Keratinocyte (primary cell): ENCODE results near the gene RNU6-9.

ENCODE experiments used
- CTCF ChIP-seq, 3 experiments: IDR thresholded peaks in 1 of 3; conservative IDR thresholded peaks in 1 of 3; optimal IDR thresholded peaks in 1 of 3; 2 replicates in 2 of 3; 3 replicates in 1 of 3; pipeline versions ENCODE3 to v1.5.1; 2011; ENCODE audit warnings: low read length in 3 of 3, mild to moderate bottlenecking in 3 of 3, moderate library complexity in 2 of 3, control low read depth in 1 of 3, inconsistent platforms in 1 of 3; ENCODE audit not compliant: insufficient read depth in 2 of 3; ENCODE audit errors: extremely low read depth in 1 of 3
- EZH2 ChIP-seq: IDR thresholded peaks from one replicate; pipeline ENCODE4 v1.6.1; 2012; ENCODE audit warnings: inconsistent platforms, mild to moderate bottlenecking, low read length, moderate library complexity

- TF ChIP-seq CTCF (optimal IDR thresholded peaks at IDR 0.05 in 1 of 3, IDR thresholded peaks at IDR 0.05 in 1 of 3, conservative IDR thresholded peaks at IDR 0.05 in 1 of 3; ENCODE audit: extremely low read depth in 1 of 3, insufficient read depth in 2 of 3, low read length in 3 of 3) (no peak), EZH2 (no peak)
These were observed 30.0 kb upstream of the RNU6-9 start for GRCh38 chr19:863315-863620.
